GM12878 (cell line): Measurements from ENCODE around the gene DRD2. TPM values are rescaled to one million over a fixed set of nuclear protein-coding genes. Genes with fewer than 3 reads are reported as not detected.

Experiments
- ATAC-seq: fragments of 200-7000 bp; cut with Tn5 transposase; 3 replicates; pipeline ENCODE4 v1.9.1; 2020; ENCODE audit warnings: mild to moderate bottlenecking, moderate library complexity
- BruUV-seq: library from RNA; stranded (reverse); fragments of 400-500 nt; replicated peaks from 2 replicates; lab custom pipeline; 2021; lab: Mats Ljungman, UMichigan
- CTCF ChIA-PET: fragments of 300-600 bp; sonication (Branson Sonifier 250); formaldehyde crosslinking; extraction: SDS; loops from one replicate; lab custom pipeline; 2021; ENCODE audit warnings: inconsistent platforms; lab: Yijun Ruan, JAX
- POLR2A ChIA-PET: fragments of 350-600 bp; formaldehyde crosslinking; extraction: SDS; loops from one replicate; lab custom pipeline; 2021; ENCODE audit warnings: inconsistent platforms; lab: Charles Lee
- RAD21 ChIA-PET: fragments of 300-600 bp; sonication (Branson Sonifier 250); formaldehyde crosslinking; loops from one replicate; lab custom pipeline; 2023; ENCODE audit warnings: antibody characterized with exemption; ENCODE audit not compliant: unreplicated experiment; lab: Charles Lee
- SMC1A ChIA-PET: fragments of 300-600 bp; sonication (Branson Sonifier 250); formaldehyde crosslinking; loops from one replicate; lab custom pipeline; 2023; ENCODE audit not compliant: unreplicated experiment, uncharacterized antibody; lab: Charles Lee
- DNase-seq: peaks from one replicate; pipeline ENCODE4 v3.0.0-alpha.2; 2011; ENCODE audit warnings: low read depth, low spot score
- FAIRE-seq: peaks from 3 replicates; lab custom pipeline; 2011; peaks lifted over from hg19 to GRCh38; lab: Jason Lieb, UNC
- H2AFZ ChIP-seq: 2 replicates; pipeline ENCODE4 v1.6.0; 2011; ENCODE audit warnings: low read depth, low read length, control low read depth; ENCODE audit not compliant: control insufficient read depth
- H3K27ac ChIP-seq: 2 replicates; pipeline ENCODE4 v1.5.1; 2011; ENCODE audit warnings: control low read depth; ENCODE audit not compliant: control insufficient read depth, insufficient read depth
- H3K27me3 ChIP-seq, 2 experiments: replicated peaks in 1 of 2; 2 replicates each; pipeline versions ENCODE4 v1.6.0 to v1.6.1; 2011; ENCODE audit warnings: low read length in 1 of 2; ENCODE audit not compliant: control insufficient read depth in 2 of 2, insufficient read depth in 2 of 2
- H3K36me3 ChIP-seq, 2 experiments: 2 replicates each; pipeline ENCODE4 v1.5.1; 2011; ENCODE audit warnings: low read length in 1 of 2; ENCODE audit not compliant: control insufficient read depth in 2 of 2, insufficient read depth in 2 of 2
- H3K4me1 ChIP-seq: 2 replicates; pipeline ENCODE4 v1.6.1; 2011; ENCODE audit warnings: mild to moderate bottlenecking, low read length, moderate library complexity, mixed read lengths; ENCODE audit not compliant: control insufficient read depth, insufficient read depth
- H3K4me2 ChIP-seq: 2 replicates; pipeline ENCODE4 v1.6.0; 2011; ENCODE audit warnings: control low read depth; ENCODE audit not compliant: control insufficient read depth, insufficient read depth
- H3K4me3 ChIP-seq: fragments of 200-600 bp; sonication (generic); 2 replicates; pipeline ENCODE4 v1.5.1; 2016
- H3K79me2 ChIP-seq: 2 replicates; pipeline ENCODE4 v1.6.0; 2011; ENCODE audit warnings: low read length; ENCODE audit not compliant: control insufficient read depth, insufficient read depth
- H3K9ac ChIP-seq: 2 replicates; pipeline ENCODE4 v1.8.0; 2011; ENCODE audit warnings: low read length, control low read depth, mixed read lengths; ENCODE audit not compliant: control insufficient read depth, insufficient read depth
- H3K9me3 ChIP-seq: replicated peaks from 3 replicates; pipeline ENCODE4 v1.5.1; 2011; ENCODE audit warnings: mild to moderate bottlenecking, low read length; ENCODE audit not compliant: control insufficient read depth, insufficient read depth
- H4K20me1 ChIP-seq: 2 replicates; pipeline ENCODE4 v1.6.0; 2011; ENCODE audit not compliant: control insufficient read depth, insufficient read depth
- BACH1 ChIP-seq: fragments of 450-650 bp; IDR thresholded peaks from 2 replicates; pipeline ENCODE4 v1.6.1; 2017; ENCODE audit warnings: mild to moderate bottlenecking, borderline replicate concordance
- ESRRA ChIP-seq: IDR thresholded peaks from 2 replicates; pipeline ENCODE4 v1.6.1; 2012; ENCODE audit warnings: mild to moderate bottlenecking, low read length, improper control_type of control experiment
- GATAD2B ChIP-seq: fragments of 450-650 bp; conservative IDR thresholded peaks from 2 replicates; pipeline ENCODE4 v1.6.1; 2017; ENCODE audit warnings: low read depth, mild to moderate bottlenecking, moderate library complexity
- HDAC2 ChIP-seq: fragments of 200-600 bp; sonication (generic); IDR thresholded peaks from 2 replicates; pipeline ENCODE4 v1.6.1; 2017
- KDM1A ChIP-seq: fragments of 200-600 bp; sonication (generic); IDR thresholded peaks from 2 replicates; pipeline ENCODE4 v1.6.1; 2016; ENCODE audit warnings: borderline replicate concordance
- MEF2A ChIP-seq: IDR thresholded peaks from 2 replicates; pipeline ENCODE4 v1.6.1; 2011; ENCODE audit warnings: low read depth, mild to moderate bottlenecking, low read length, moderate library complexity; ENCODE audit not compliant: insufficient read depth
- NBN ChIP-seq: fragments of 450-650 bp; IDR thresholded peaks from 2 replicates; pipeline ENCODE4 v1.6.1; 2016
- PAX5 ChIP-seq: IDR thresholded peaks from 2 replicates; pipeline ENCODE4 v1.6.1; 2011; ENCODE audit warnings: low read depth, low read length, borderline replicate concordance
- POLR2A ChIP-seq: IDR thresholded peaks from 2 replicates; pipeline ENCODE4 v1.6.1; 2011; ENCODE audit warnings: low read depth, mild to moderate bottlenecking, low read length
- RAD51 ChIP-seq: fragments of 450-650 bp; IDR thresholded peaks from 2 replicates; pipeline ENCODE4 v1.6.1; 2016; ENCODE audit warnings: moderate library complexity, mild to moderate bottlenecking, inconsistent platforms
- RFX5 ChIP-seq: IDR thresholded peaks from 2 replicates; pipeline ENCODE4 v1.6.1; 2011; ENCODE audit warnings: low read depth, low read length, improper control_type of control experiment
- TCF12 ChIP-seq: IDR thresholded peaks from 2 replicates; pipeline ENCODE4 v1.6.1; 2011; ENCODE audit warnings: low read depth, mild to moderate bottlenecking, low read length
- WGBS: methylation state at CpG from one replicate; pipeline ENCODE4 v1.1.6; 2016; ENCODE audit warnings: low lambda C conversion rate; ENCODE audit not compliant: insufficient replicate concordance, insufficient coverage; ENCODE audit errors: missing lambda C conversion rate; 5-methylcytosine and 5-hydroxymethylcytosine counted together
- in situ Hi-C: fragments of 300-500 bp; cut with MboI; formaldehyde crosslinking; loops from 9 replicates; pipeline ENCODE4 v1.14.3; 2018; ENCODE audit warnings: mixed read lengths
- intact Hi-C: fragments of 100-400 bp; cut with micrococcal nuclease; formaldehyde crosslinking; loops from one replicate; pipeline ENCODE4 v1.14.2; 2022; ENCODE audit not compliant: unreplicated experiment
- polyA plus RNA-seq, 11 experiments: library from polyadenylated mRNA; depleted of rRNA in 4 of 11; unstranded in 6 of 11; stranded (reverse) in 5 of 11; fragments of >200 nt; fragmentation: Nextera tagmentation in 4 of 11; fragmentation: Illumina TruSeq in 1 of 11; extraction: Ambion mirVana in 4 of 11; extraction: Trizol in 1 of 11; gene quantifications; 1 replicate in 1 of 11; 2 replicates in 10 of 11; pipeline versions ENCODE4 v1.2.1 to v1.2.3, GENCODE V29; 2011 to 2016; ENCODE audit warnings: inconsistent platforms in 2 of 11, missing spikeins in 2 of 11, low read depth in 1 of 11
- total RNA-seq, 4 experiments: library from RNA; depleted of rRNA in 3 of 4; stranded (reverse); fragments of >200 nt in 3 of 4; fragmentation: Illumina TruSeq in 1 of 4; extraction: Trizol in 1 of 4; gene quantifications; 2 replicates each; pipeline versions ENCODE4 v1.2.1 to v1.2.3, GENCODE V29; 2013 to 2021
- TF ChIP-seq, protein P1 (sequence below): fragments of 450-650 bp; formaldehyde crosslinking; IDR thresholded peaks from 2 replicates; pipeline ENCODE4 v1.4.0; 2020; ENCODE audit warnings: mild to moderate bottlenecking, moderate library complexity
- TF ChIP-seq, protein P2 (sequence below): fragments of 150-350 bp; IDR thresholded peaks from 2 replicates; pipeline ENCODE4 v1.6.1; 2014; ENCODE audit warnings: mild to moderate bottlenecking, low read depth, low read length
- TF ChIP-seq, protein P3 (sequence below), 3 experiments: IDR thresholded peaks in 2 of 3; conservative IDR thresholded peaks in 1 of 3; 2 replicates each; pipeline ENCODE4 v1.5.1; 2011; ENCODE audit warnings: low read depth in 3 of 3, low read length in 3 of 3, mild to moderate bottlenecking in 3 of 3, control low read depth in 2 of 3, moderate library complexity in 2 of 3, inconsistent platforms in 1 of 3, mixed read lengths in 1 of 3; ENCODE audit not compliant: control insufficient read depth in 2 of 3, insufficient read depth in 1 of 3; ENCODE audit errors: extremely low read depth in 1 of 3
- TF ChIP-seq, protein P4 (sequence below): fragments of 450-650 bp; IDR thresholded peaks from 2 replicates; pipeline ENCODE4 v1.6.1; 2017; ENCODE audit warnings: mild to moderate bottlenecking

DRD2 gene
- total and polyA plus RNA-seq, 10 of the 15 experiments (the other 5 are each of a cell fraction or from before 2014, with no cell fraction given): not detected

DNA sequence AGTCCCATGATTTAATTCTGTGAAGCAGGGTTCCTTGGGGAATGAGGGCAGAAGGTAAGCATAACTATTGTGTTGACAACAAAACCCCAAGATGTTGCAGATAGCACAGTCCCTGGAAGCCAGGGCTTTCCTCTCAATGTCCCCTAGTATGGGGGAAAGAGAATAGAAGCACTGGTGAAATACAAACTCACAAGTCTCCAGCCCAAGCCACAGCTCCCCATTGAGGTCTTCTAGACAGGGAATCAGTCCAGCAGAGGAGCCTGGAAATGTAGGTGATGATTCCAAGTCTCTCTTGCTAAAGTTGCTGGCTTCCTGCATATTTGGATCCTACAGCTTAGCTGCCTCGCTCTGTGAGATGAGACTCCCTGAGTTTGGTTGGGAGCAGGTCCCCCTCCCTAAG is 31.7 kb upstream of the DRD2 start (continued):
- TF ChIP-seq, protein P1, sequence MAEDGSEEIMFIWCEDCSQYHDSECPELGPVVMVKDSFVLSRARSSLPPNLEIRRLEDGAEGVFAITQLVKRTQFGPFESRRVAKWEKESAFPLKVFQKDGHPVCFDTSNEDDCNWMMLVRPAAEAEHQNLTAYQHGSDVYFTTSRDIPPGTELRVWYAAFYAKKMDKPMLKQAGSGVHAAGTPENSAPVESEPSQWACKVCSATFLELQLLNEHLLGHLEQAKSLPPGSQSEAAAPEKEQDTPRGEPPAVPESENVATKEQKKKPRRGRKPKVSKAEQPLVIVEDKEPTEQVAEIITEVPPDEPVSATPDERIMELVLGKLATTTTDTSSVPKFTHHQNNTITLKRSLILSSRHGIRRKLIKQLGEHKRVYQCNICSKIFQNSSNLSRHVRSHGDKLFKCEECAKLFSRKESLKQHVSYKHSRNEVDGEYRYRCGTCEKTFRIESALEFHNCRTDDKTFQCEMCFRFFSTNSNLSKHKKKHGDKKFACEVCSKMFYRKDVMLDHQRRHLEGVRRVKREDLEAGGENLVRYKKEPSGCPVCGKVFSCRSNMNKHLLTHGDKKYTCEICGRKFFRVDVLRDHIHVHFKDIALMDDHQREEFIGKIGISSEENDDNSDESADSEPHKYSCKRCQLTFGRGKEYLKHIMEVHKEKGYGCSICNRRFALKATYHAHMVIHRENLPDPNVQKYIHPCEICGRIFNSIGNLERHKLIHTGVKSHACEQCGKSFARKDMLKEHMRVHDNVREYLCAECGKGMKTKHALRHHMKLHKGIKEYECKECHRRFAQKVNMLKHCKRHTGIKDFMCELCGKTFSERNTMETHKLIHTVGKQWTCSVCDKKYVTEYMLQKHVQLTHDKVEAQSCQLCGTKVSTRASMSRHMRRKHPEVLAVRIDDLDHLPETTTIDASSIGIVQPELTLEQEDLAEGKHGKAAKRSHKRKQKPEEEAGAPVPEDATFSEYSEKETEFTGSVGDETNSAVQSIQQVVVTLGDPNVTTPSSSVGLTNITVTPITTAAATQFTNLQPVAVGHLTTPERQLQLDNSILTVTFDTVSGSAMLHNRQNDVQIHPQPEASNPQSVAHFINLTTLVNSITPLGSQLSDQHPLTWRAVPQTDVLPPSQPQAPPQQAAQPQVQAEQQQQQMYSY (CRISPR knock-in tag): no peak
- TF ChIP-seq BACH1 (no peak), ESRRA (no peak)

DNA sequence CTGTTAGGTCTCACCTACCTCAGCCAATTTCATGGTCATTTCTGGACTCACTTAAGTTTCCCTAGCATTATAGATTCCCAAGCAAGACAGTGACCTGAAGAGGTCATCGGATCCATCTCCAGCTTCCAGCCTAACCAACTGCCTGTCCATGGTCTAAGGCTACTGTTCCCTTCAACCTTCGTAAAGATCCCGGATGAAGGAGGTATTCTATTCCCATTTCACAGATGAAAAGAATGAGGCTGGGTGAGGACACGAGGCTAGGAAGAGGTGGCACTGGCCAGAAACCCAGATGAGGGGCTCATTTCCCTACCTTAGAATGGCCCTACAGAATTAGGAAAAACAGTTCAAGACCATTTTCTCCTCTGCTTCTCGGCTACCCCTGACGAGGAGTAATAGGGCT is 31.3 kb upstream of the DRD2 start:
- ChIA-PET CTCF (no interaction called here), RAD21 (no interaction called here), SMC1A (interaction anchor here (1.0 kb wide), 1 partner anchor 15 kb away, joined by 4 read pairs; no protein-coding TSS in a partner anchor), POLR2A (no interaction called here)
- H3K4me3 ChIP-seq: no peak overlapping the region
- H3K9ac ChIP-seq: no peak overlapping the region
- H3K4me1 ChIP-seq: no peaks in the 10 kb centered on the region
- no peaks in the 10 kb centered on the region for H3K79me2 ChIP-seq
- H3K27ac ChIP-seq: no peak overlapping the region
- peaks cover 2 to 11% of the 10 kb centered on the region in 2 experiments; a peak in 2 of 4 replicates for H3K27me3 ChIP-seq
- intact Hi-C loops: no loop called here
- H2AFZ ChIP-seq: no peak overlapping the region
- H4K20me1 ChIP-seq: no peaks in the 10 kb centered on the region
- H3K36me3 ChIP-seq: no peaks in the 10 kb centered on the region
- BruUV-seq: no TSS peak
- WGBS: 11% methylated on average over 6 of the region's 6 CpGs
- no peak overlapping the region for H3K4me2 ChIP-seq
- in situ Hi-C loops: no loop called here
- ATAC-seq: no peak
- FAIRE-seq: no peak
- H3K9me3 ChIP-seq: no peaks in the 10 kb centered on the region
- DNase-seq: no peak
- TF ChIP-seq MEF2A (no peak), HDAC2 (no peak), TCF12 (no peak), KDM1A (no peak), GATAD2B (no peak), PAX5 (no peak), RAD51 (no peak), POLR2A (no peak), RFX5 (no peak), NBN (no peak)
- TF ChIP-seq, protein P2, sequence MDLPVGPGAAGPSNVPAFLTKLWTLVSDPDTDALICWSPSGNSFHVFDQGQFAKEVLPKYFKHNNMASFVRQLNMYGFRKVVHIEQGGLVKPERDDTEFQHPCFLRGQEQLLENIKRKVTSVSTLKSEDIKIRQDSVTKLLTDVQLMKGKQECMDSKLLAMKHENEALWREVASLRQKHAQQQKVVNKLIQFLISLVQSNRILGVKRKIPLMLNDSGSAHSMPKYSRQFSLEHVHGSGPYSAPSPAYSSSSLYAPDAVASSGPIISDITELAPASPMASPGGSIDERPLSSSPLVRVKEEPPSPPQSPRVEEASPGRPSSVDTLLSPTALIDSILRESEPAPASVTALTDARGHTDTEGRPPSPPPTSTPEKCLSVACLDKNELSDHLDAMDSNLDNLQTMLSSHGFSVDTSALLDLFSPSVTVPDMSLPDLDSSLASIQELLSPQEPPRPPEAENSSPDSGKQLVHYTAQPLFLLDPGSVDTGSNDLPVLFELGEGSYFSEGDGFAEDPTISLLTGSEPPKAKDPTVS: no peak
- TF ChIP-seq, protein P3, sequence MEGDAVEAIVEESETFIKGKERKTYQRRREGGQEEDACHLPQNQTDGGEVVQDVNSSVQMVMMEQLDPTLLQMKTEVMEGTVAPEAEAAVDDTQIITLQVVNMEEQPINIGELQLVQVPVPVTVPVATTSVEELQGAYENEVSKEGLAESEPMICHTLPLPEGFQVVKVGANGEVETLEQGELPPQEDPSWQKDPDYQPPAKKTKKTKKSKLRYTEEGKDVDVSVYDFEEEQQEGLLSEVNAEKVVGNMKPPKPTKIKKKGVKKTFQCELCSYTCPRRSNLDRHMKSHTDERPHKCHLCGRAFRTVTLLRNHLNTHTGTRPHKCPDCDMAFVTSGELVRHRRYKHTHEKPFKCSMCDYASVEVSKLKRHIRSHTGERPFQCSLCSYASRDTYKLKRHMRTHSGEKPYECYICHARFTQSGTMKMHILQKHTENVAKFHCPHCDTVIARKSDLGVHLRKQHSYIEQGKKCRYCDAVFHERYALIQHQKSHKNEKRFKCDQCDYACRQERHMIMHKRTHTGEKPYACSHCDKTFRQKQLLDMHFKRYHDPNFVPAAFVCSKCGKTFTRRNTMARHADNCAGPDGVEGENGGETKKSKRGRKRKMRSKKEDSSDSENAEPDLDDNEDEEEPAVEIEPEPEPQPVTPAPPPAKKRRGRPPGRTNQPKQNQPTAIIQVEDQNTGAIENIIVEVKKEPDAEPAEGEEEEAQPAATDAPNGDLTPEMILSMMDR (IDR thresholded peaks at IDR 0.05 in 2 of 3, conservative IDR thresholded peaks at IDR 0.05 in 1 of 3; ENCODE audit: control insufficient read depth in 2 of 3, extremely low read depth in 1 of 3, insufficient read depth in 1 of 3, low read depth in 3 of 3, low read length in 3 of 3): no peak
- TF ChIP-seq, protein P4, sequence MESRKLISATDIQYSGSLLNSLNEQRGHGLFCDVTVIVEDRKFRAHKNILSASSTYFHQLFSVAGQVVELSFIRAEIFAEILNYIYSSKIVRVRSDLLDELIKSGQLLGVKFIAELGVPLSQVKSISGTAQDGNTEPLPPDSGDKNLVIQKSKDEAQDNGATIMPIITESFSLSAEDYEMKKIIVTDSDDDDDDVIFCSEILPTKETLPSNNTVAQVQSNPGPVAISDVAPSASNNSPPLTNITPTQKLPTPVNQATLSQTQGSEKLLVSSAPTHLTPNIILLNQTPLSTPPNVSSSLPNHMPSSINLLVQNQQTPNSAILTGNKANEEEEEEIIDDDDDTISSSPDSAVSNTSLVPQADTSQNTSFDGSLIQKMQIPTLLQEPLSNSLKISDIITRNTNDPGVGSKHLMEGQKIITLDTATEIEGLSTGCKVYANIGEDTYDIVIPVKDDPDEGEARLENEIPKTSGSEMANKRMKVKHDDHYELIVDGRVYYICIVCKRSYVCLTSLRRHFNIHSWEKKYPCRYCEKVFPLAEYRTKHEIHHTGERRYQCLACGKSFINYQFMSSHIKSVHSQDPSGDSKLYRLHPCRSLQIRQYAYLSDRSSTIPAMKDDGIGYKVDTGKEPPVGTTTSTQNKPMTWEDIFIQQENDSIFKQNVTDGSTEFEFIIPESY: no peak
